Measurements from ENCODE around the gene RPL28. TPM values are rescaled to one million over a fixed set of nuclear protein-coding genes. Genes with fewer than 3 reads are reported as not detected.

Gene RPL28
- total RNA-seq, 2 experiments from 2014 or later = 3,030 to 3,043 TPM

DNA sequence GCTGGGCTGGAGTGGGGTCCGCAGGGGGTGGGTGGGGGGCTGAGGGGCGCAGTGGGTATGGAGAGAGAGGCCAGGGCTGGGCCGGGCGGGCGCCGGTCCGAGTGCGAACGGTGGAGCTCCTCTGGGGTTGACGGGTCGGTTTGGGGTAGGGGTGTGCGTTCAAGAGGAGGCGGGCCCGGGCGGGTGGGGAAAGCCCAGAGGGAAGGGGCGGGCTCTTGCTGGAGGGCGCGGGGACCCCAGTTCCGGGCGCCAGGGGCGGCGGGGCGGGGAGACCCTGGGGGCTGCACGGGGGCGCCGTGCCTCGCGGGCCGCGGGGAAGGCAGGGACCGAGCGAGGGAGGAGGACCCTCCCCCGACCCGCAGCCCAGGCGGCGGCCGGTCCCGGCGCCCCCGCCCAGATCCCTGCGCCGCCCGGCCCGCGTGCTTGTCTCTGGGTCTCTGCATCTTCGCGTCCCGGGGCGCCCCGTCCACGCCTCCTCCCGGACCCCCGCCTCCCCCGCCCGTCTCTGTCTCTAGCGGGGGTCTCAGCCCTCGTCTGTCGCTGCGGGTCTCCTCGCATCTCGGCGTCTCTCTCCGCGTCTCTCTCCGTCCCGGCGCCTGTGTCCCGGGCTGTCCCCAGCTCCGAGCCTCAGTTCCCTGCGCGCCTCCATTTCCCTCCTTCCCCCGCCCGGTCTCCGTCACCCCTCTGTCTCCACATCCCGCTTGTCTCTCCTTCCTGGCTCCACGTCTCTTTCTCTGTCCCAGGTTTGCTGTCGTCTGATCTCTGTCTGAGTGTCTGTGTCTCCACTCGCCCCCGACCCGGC, 65.6 kb downstream of the RPL28 start:
- Mint-ChIP-seq H3K27ac (no peak overlapping the region), H3K4me1 (peaks cover 4% of the 10 kb centered on the region), H3K36me3 (peaks cover 8% of the 10 kb centered on the region), H3K27me3 (peaks cover 25% of the 10 kb centered on the region), H3K9me3 (no peaks in the 10 kb centered on the region), H3K4me3 (no peak overlapping the region)
- POLR2A ChIA-PET = no interaction called here
- ATAC-seq (ENCODE audit: low read depth) (no peak), DNase-seq (no peak)

DNA sequence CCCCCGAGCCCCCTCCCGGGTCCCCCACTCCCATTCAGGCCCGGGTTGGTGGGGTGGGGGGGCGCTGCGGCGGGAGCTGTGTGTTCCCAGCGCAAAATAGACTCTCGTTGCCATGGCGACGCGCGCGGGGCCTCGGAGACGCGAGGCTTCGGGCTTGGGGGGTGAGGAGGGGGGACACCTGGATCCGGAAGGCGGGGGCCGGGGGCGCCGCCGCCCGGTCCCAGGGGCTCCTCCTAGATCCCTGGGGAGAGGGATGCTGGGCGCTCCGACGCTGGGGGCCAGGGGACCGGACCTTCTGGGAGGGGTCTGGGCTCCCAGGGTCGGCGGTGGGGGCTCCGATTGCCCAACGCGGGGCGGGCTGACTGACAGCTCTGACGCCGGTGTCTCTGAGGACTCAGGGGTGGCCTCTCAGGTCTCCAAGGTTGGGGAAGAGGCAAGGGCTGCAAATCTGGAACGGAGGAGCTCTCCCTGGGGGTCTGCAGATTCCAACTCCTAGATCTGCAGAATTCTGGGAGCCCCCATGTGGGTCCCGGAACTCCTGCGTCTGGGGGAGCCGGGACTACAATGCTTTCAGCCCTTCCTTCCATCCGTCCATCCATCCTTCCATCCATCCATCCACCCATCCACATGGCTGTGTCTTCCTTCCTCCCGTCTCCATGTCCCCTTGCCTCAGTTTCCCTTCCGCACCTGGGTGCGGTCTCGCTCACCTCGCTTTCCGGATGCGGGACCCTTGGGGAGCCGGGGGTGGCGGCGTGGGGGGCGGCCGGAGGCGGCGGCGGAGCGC, 66.4 kb downstream of the RPL28 start:
- Mint-ChIP-seq H3K36me3 (peaks cover 8% of the 10 kb centered on the region), H3K4me3 (no peak overlapping the region), H3K27ac (no peak overlapping the region), H3K9me3 (no peaks in the 10 kb centered on the region), H3K4me1 (peaks cover 4% of the 10 kb centered on the region), H3K27me3 (peaks cover 25% of the 10 kb centered on the region)
- ATAC-seq (ENCODE audit: low read depth) (no peak), DNase-seq (no peak)
- POLR2A ChIA-PET = no interaction called here

Other genes with a start within 250 kb of the RPL28 start
- not detected for gene TNNT1, start 236.7 kb upstream of the RPL28 start, total RNA-seq
- gene TNNI3, start 228.2 kb upstream of the RPL28 start, total RNA-seq = not detected
- gene DNAAF3, start 219.3 kb upstream of the RPL28 start, total RNA-seq = under 1 TPM in 1 of 2 experiments, not detected in 1; 0.65 TPM
- gene SYT5, start 205.6 kb upstream of the RPL28 start, total RNA-seq = under 1 TPM in 1 of 2 experiments, not detected in 1; 0.39 TPM
- not detected for gene PTPRH, start 176.4 kb upstream of the RPL28 start, total RNA-seq
- gene TMEM86B, start 157.2 kb upstream of the RPL28 start, total RNA-seq = 10 to 100 TPM; 18.8 to 19.4 TPM
- 100 to 1,000 TPM; 211 to 226 TPM for gene PPP6R1, start 126.9 kb upstream of the RPL28 start, total RNA-seq
- 10 to 100 TPM; 19.5 to 20.3 TPM for gene HSPBP1, start 105.8 kb upstream of the RPL28 start, total RNA-seq
- 1 to 10 TPM; 9.0 TPM for gene BRSK1, start 101.9 kb upstream of the RPL28 start, total RNA-seq
- 1 to 10 TPM in 1 of 2 experiments, under 1 TPM in 1; 0.51 to 1.1 TPM for gene TMEM150B, start 60.6 kb upstream of the RPL28 start, total RNA-seq
- 10 to 100 TPM; 26.4 to 28.5 TPM for gene KMT5C, start 46.1 kb upstream of the RPL28 start, total RNA-seq
- gene COX6B2, start 31.2 kb upstream of the RPL28 start, total RNA-seq = under 1 TPM in 1 of 2 experiments, not detected in 1; 0.55 TPM
- gene GARIN5B, start 22.7 kb upstream of the RPL28 start, total RNA-seq = not detected
- under 1 TPM; 0.53 to 0.60 TPM for gene IL11, start 15.5 kb upstream of the RPL28 start, total RNA-seq
- not detected for gene TMEM190, start 9.1 kb upstream of the RPL28 start, total RNA-seq
- 10 to 100 TPM; 17.0 to 19.8 TPM for gene TMEM238, start 1.6 kb upstream of the RPL28 start, total RNA-seq
- gene UBE2S, start 21.9 kb downstream of the RPL28 start, total RNA-seq = 100 to 1,000 TPM; 184 to 203 TPM
- not detected for gene SHISA7, start 57.4 kb downstream of the RPL28 start, total RNA-seq
- gene ISOC2, start 75.7 kb downstream of the RPL28 start, total RNA-seq = 10 to 100 TPM; 13.7 to 16.8 TPM
- gene C19orf85, start 78.8 kb downstream of the RPL28 start, total RNA-seq = not detected
- 10 to 100 TPM in 1 of 2 experiments, 1 to 10 TPM in 1; 9.4 to 11.5 TPM for gene ZNF628, start 90.7 kb downstream of the RPL28 start, total RNA-seq
- 10 to 100 TPM; 14.5 to 15.0 TPM for gene NAT14, start 99.3 kb downstream of the RPL28 start, total RNA-seq
- 1 to 10 TPM in 1 of 2 experiments, under 1 TPM in 1; 0.86 to 1.1 TPM for gene SSC5D, start 102.5 kb downstream of the RPL28 start, total RNA-seq
- not detected for gene SBK2, start 151.2 kb downstream of the RPL28 start, total RNA-seq
- gene SBK3, start 159.6 kb downstream of the RPL28 start, total RNA-seq = not detected
- 10 to 100 TPM; 10.1 to 10.4 TPM for gene ZNF579, start 194.9 kb downstream of the RPL28 start, total RNA-seq
- gene FIZ1, start 213.6 kb downstream of the RPL28 start, total RNA-seq = 10 to 100 TPM; 16.0 to 18.4 TPM
- 10 to 100 TPM; 25.2 to 26.6 TPM for gene ZNF524, start 214.4 kb downstream of the RPL28 start, total RNA-seq
- gene ZNF865, start 219.7 kb downstream of the RPL28 start, total RNA-seq = 10 to 100 TPM; 18.3 to 18.6 TPM
- 1 to 10 TPM; 6.3 to 7.6 TPM for gene ZNF784, start 238.6 kb downstream of the RPL28 start, total RNA-seq

Data from activated naive CD8-positive, alpha-beta T cell treated with anti-CD3 and anti-CD28 coated beads, Interleukin-2, amount 10 ng/mL, durations not matched to agents 7 days and 5 days (primary cell).